GM12872 (cell line): ENCODE results near the gene ZDHHC11B.
A peak's percentile ranks its signal among the peaks of the same experiment; 100 is the strongest.

Experiments
- TF ChIP-seq, protein P1 (sequence below): IDR thresholded peaks from 3 replicates; pipeline ENCODE4 v1.5.1; 2011; ENCODE audit warnings: low read depth, mild to moderate bottlenecking, low read length, moderate library complexity; ENCODE audit not compliant: insufficient read depth

The ZDHHC11B gene

DNA sequence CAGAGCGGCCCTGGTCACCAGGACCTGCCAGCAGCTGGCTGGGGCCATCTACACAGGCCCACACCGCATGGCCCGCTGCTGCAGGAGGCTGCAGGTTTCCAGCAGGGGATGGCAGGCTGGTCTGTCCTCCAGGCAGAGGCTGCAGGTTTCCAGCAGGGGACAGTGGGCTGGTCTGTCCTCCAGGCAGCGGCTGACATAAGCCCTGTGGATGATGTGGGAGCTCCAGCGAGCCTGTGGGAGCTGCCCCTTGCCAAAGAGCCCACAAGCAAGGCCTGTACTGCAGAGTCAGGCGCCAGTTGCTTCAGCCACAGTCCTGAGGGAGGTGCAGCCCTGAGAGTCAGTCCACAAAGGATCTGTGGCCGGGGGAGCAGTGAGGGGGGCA, 109.9 kb downstream of the ZDHHC11B start:
- TF ChIP-seq, protein P1, sequence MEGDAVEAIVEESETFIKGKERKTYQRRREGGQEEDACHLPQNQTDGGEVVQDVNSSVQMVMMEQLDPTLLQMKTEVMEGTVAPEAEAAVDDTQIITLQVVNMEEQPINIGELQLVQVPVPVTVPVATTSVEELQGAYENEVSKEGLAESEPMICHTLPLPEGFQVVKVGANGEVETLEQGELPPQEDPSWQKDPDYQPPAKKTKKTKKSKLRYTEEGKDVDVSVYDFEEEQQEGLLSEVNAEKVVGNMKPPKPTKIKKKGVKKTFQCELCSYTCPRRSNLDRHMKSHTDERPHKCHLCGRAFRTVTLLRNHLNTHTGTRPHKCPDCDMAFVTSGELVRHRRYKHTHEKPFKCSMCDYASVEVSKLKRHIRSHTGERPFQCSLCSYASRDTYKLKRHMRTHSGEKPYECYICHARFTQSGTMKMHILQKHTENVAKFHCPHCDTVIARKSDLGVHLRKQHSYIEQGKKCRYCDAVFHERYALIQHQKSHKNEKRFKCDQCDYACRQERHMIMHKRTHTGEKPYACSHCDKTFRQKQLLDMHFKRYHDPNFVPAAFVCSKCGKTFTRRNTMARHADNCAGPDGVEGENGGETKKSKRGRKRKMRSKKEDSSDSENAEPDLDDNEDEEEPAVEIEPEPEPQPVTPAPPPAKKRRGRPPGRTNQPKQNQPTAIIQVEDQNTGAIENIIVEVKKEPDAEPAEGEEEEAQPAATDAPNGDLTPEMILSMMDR = no peak

DNA sequence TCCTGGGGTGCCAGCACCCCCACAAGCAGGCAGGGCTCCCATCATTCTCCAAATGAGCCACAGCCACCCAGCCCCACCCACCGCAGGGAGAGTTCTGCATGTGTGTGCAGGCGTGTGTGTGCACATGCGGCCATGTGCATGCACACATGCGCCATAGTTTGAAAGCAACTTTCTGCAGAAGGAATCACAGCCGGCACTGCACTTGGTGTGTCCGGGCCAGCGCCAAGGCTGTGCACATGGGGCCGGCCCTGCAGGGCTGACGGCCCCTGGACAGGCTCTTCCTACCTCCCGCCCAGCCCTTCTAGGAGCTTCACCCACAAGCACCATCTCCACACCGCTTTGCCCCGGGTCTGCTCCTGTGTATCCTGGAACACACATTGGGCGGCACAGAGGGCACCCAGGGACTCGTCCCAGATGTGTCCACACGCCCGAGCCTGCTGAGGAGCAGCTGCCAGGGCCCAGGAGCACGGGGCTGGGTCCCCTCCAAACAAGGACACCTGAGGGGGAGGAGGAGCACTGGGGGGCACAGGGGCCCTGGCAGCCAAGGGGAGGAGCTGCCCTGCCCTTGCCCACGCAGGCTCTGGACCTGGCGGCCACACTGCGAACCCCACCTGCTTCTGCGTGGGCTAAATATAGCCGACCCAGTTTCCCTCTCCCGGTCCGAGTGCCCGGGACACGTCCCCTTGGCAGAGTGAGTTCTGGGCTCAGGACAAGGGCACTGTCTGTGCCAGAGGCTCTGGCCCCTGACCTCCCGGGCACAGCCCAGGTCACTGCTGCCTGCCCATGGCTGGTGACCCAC, 110.5 kb downstream of the ZDHHC11B start:
- TF ChIP-seq, protein P1 = no peak

DNA sequence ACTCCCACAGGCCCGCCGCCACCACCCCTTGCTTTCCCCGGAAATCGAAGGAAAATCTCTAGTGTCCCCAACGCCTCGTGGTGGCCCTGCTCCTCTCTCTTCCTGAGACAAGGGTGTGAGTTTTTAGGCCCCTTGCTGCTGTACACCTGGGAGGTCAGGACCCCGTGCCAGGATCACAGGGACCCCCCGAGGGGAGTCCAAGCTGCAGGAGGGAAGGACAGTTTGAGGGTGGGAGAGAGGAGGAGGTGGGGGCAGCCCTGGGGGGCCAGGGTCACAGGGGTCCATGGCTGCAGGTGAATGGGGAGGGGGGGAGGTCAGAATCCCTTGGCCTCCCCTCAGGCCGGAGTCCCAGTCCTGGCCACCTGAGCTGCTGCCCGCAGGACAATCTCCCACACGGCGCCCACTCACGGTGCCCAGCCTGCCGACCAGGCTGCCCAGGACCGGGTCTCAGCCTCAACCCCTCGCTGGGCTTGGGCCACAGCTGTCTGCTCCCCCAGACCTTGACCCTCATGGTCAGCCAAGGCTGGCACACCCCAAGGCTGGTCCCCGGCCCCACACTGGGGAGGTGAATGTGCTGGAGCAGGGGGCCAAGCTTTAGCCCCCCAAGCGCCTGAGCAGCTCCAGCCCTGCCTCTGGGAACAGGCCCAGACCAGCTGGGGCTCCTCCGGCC, 111.2 kb downstream of the ZDHHC11B start:
- TF ChIP-seq, protein P1 = no peak

DNA sequence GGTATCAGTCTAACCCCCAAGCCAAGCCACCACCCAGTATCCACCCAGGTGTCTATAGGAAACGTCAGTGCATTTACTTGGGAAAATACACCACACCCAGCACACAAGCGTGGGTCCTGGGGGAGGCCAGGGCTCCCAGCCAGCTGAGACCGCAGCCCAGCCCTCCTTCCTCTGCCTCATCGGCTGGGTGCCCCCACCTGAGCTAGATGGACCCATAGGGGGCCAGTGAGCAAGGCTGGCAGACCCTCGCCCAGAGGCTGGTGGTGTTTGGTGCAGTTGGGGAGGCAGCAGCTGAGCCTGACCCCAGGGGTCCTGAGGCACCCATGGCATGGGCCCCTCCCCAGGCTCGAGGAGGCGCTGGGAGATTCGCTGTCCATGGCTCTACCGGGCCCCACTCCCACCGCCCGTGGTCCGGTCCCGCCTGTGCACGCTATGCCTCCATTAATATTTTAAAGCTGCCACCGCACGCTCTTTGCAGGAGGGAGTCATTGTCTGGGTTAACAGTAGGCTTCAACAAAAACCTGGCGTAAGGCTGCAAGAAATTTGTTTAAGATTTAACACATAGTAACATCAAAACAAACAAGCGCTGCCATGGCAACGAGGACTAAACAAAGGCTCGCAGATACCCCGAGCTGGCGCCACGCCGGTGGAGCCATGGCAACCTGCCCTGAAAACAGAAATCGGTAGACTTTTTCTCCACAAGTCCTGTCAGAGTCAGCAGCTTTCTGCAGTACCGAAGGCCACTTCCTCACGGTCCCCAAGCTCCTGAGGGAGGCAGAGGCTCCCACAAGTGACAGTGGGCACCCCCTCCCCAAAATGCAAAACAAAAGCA, 112.0 kb downstream of the ZDHHC11B start:
- TF ChIP-seq, protein P1 = no peak

DNA sequence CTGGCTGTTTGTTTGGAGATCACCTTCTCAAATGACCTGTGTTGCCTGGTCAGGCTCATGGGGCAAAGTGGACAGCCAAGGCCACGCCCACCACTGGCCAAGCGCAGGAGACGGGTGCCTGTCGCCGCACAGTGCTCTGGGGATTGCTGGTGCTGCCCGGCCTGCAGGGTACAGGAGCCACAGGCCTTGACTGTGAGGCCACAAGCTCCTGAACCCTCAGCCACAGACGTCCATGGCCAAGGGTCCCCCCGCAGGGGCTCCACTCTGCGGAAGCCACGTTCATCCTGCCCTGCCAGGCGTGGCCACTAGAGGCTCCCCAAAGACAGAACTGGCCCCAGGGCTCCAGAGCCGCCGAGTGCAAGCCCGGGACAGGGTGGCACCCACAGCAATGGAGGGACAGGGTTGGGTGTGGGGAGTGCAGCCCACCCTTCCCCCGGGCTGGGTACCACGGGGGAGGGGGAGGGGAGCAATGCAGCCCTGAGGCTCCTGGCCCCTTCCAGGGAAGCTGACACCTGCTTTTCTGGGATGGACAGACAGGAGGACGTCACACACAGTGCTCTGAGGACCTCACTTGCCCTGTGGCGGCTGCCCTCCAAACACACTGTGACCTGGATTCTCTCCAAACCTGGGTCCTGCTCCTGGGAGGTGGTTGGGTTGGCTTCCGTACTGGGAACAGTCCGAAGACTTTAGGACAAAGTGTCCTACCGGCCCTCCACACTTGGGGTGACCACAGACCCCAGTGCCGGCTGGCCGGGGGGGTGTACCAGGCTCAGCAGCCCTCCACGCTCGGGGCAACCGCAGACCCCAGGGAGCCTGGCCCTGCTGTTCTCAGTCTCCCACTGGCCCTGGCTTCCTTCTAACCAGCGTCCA, 112.8 kb downstream of the ZDHHC11B start:
- TF ChIP-seq, protein P1 = peak; percentile 90

DNA sequence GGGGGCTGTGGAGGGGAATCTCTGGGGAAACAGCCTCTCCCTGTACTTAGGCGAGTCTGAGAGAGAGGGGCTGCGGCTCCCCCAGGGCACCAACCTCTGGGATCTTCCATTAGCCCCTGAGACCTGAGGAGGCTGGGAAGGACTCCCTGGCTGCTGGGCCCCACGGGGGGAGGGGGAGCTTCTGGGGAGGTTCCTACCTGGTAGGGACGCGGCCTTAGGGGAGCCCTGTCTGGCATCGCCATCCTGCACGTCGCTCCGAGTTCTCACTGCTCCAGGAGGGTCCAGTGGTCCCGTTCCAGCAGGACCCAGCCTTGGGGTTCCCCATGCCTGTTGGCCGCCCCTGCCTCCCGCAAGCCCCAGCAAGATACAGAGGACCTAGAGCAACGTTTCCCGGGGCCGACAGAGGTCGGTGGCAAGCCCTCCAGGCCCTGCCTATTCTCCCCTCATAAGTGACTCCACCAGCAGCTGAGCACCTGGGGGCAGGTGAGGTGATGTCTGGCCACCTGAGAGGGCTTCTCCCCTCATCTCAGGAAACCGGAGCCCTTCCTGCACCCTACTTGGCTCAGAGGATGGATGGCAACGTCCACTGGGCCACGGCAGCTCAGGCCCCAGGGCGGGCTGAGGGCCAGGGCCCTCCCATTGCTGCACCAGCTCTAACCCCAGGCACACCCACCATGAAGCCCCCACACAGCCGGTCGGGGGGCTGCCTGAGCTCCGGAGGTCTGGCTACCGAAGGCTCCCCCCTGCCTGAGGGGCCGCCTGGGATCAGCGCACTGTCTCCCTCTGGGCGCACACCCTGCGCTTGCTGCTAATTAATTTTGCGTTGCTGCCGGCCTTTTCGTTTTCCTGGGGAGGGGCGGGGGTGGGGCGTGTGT, 113.9 kb downstream of the ZDHHC11B start:
- TF ChIP-seq, protein P1 = no peak
